Adrenal gland (tissue), 12 donors: Measurements from ENCODE around the gene BBX. TPM values are rescaled to one million over a fixed set of nuclear protein-coding genes. Genes with fewer than 3 reads are reported as not detected.

Experiments used
- DNase-seq, 7 donors: peaks; one replicate each; pipeline ENCODE4 v3.0.0-alpha.2; 2019 to 2020
- H3K27ac ChIP-seq, 5 donors: fragments of 200-600 bp; sonication (generic) in 4 of 5; 1 replicate in 3 of 5; 2 replicates in 2 of 5; pipeline versions ENCODE4 v1.5.1 to v1.8.0; 2016 to 2020; ENCODE audit warnings: mild to moderate bottlenecking in 1 of 5
- H3K27me3 ChIP-seq: fragments of 200-600 bp; 2 replicates; pipeline ENCODE4 v1.8.0; 2021
- H3K36me3 ChIP-seq, 2 donors: fragments of 200-600 bp; replicated peaks in 1 of 2; 1 replicate in 1 of 2; 2 replicates in 1 of 2; pipeline versions ENCODE4 v1.5.1 to v1.8.0; 2018 to 2022
- H3K4me1 ChIP-seq, 2 donors: fragments of 200-600 bp; replicated peaks in 1 of 2; 1 replicate in 1 of 2; 2 replicates in 1 of 2; pipeline versions ENCODE4 v1.5.1 to v1.8.0; 2018 to 2021
- H3K4me3 ChIP-seq, 4 donors: fragments of 200-600 bp; sonication (generic) in 3 of 4; one replicate each; pipeline ENCODE4 v1.5.1; 2016 to 2018
- H3K9me3 ChIP-seq, 3 donors: fragments of 200-600 bp; sonication (generic) in 1 of 3; replicated peaks in 1 of 3; 1 replicate in 2 of 3; 2 replicates in 1 of 3; pipeline versions ENCODE4 v1.5.1 to v1.8.0; 2016 to 2021
- POLR2A ChIP-seq, 2 donors: fragments of 450-650 bp; IDR thresholded peaks; one replicate each; pipeline ENCODE4 v1.6.1; 2017; ENCODE audit warnings: antibody characterized with exemption in 2 of 2, mild to moderate bottlenecking in 2 of 2, moderate library complexity in 1 of 2
- WGBS, 4 donors: extraction: QIAGEN DNeasy Blood & Tissue Kit in 2 of 4; methylation state at CpG; one replicate each; pipeline versions ENCODE4 v1.1.5 to v1.1.7; 2013 to 2017; 5-methylcytosine and 5-hydroxymethylcytosine counted together
- intact Hi-C, 2 donors: fragments of 100-400 bp; cut with DNase I; formaldehyde crosslinking; loops; one replicate each; pipeline versions ENCODE4 v1.14.1 to v1.15.0; 2022 to 2023
- polyA plus RNA-seq, 3 donors: library from polyadenylated mRNA; stranded (reverse); fragments of 200-250 nt in 2 of 3; fragments of 350-450 nt in 1 of 3; fragmentation: Illumina TruSeq in 1 of 3; extraction: RNeasy Lipid Tissue Mini Kit (QIAGEN cat#74804) in 1 of 3; gene quantifications; one replicate each; pipeline ENCODE4 v1.2.3, GENCODE V29; 2013 to 2014
- total RNA-seq, 9 donors: library from RNA; depleted of rRNA in 4 of 9; stranded (reverse); fragments of >200 nt in 4 of 9; fragments of 120-200 nt in 1 of 9; fragmentation: NEBNext Ultra II Directional in 1 of 9; extraction: Animal tissue kit (Norgen Biotek cat#: 25700) in 1 of 9; gene quantifications; one replicate each; pipeline versions ENCODE4 v1.1.0 to v1.2.4, GENCODE V29; 2013 to 2023
- TF ChIP-seq, protein P1 (sequence below), 6 experiments: fragments of 450-650 bp in 4 of 6; fragments of 200-600 bp in 2 of 6; sonication (generic) in 1 of 6; IDR thresholded peaks; 1 replicate in 5 of 6; 2 replicates in 1 of 6; pipeline versions ENCODE4 v1.5.1 to v1.8.0; 2016 to 2021; ENCODE audit warnings: antibody characterized with exemption in 6 of 6, mild to moderate bottlenecking in 2 of 6, moderate library complexity in 1 of 6
- donor health status: healthy with polysubstance abuse.
- donor health status: Bipolar disorder and iron deficiency.
- donor health status: DM: yes; HTN: yes; CAD: no.
- donor health status: DM: no; HTN: no; CAD: no.
- donor health status: DM: no; HTN: no; CAD: no.
- donor health status: DM: yes; HTN: yes; CAD: no.

BBX gene
- total and polyA plus RNA-seq, 12 donors = 12.8 to 208 (median 116) TPM

DNA sequence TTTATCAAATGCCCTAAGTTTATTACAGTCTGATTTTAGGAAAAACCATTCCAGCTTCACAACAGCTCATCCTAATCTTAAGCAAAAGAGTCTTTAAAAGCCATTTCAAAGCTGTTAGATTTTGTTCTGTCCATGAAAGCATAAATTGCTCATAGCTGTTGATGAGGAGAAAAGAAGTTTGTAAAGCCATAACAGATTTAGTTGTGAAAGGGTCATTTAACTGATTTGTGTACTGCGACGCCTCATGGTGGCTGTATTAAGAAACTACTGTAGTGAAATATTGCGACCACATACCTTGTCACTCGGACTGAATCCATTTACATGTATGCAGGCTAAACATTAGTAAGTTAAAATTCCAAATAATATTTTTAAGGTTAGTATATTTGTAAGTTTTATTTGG is 20.9 kb downstream of the BBX start:
- no peak overlapping the region for H3K27ac ChIP-seq
- intact Hi-C loops = no loop called here
- no peaks in the 10 kb centered on the region for H3K36me3 ChIP-seq
- WGBS, 4 donors = 77 to 84% (median 82%) methylated on average over 4 of the region's 4 CpGs
- H3K27me3 ChIP-seq = no peaks in the 10 kb centered on the region
- H3K4me3 ChIP-seq = no peak overlapping the region
- no peaks in the 10 kb centered on the region for H3K9me3 ChIP-seq
- H3K4me1 ChIP-seq = peaks cover 4 to 10% of the 10 kb centered on the region in 2 donors
- no peak for DNase-seq
- TF ChIP-seq, protein P1, sequence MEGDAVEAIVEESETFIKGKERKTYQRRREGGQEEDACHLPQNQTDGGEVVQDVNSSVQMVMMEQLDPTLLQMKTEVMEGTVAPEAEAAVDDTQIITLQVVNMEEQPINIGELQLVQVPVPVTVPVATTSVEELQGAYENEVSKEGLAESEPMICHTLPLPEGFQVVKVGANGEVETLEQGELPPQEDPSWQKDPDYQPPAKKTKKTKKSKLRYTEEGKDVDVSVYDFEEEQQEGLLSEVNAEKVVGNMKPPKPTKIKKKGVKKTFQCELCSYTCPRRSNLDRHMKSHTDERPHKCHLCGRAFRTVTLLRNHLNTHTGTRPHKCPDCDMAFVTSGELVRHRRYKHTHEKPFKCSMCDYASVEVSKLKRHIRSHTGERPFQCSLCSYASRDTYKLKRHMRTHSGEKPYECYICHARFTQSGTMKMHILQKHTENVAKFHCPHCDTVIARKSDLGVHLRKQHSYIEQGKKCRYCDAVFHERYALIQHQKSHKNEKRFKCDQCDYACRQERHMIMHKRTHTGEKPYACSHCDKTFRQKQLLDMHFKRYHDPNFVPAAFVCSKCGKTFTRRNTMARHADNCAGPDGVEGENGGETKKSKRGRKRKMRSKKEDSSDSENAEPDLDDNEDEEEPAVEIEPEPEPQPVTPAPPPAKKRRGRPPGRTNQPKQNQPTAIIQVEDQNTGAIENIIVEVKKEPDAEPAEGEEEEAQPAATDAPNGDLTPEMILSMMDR (IDR thresholded peaks at IDR 0.05) = peak in 2 of 6 experiments; percentile 17 to 32
- no peak for TF ChIP-seq POLR2A (IDR thresholded peaks at IDR 0.05)

DNA sequence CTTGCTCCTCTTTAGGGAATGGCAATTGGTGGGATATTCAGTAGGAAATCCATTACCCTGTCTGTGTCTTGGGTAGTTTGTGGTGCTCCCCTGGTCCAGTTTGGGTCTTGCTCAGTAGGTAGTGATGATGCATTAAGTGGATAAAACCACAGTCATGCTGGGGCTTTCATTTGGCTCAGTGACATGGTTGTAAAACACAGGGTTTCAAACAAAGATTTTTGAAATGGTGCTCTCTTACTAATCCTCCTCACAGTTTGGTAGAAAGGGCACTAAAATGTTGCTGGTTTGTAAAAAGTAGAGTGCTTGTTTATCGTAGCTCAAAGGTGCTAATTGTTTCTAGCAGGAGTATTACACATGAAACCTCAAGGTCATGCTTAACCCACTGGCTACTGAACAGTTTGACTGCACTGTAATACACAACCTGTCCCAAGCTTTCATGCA is 22.9 kb downstream of the BBX start:
- no peak overlapping the region for H3K27ac ChIP-seq
- no peaks in the 10 kb centered on the region for H3K27me3 ChIP-seq
- intact Hi-C loops = no loop called here
- no peak for DNase-seq
- no peaks in the 10 kb centered on the region for H3K9me3 ChIP-seq
- peaks cover 4 to 10% of the 10 kb centered on the region in 2 donors for H3K4me1 ChIP-seq
- WGBS, 4 donors = 22 to 60% (median 40%) methylated on average over 1 of the region's 1 CpG
- no peaks in the 10 kb centered on the region for H3K36me3 ChIP-seq
- no peak overlapping the region for H3K4me3 ChIP-seq
- TF ChIP-seq, protein P1 (IDR thresholded peaks at IDR 0.05) = no peak
- no peak for TF ChIP-seq POLR2A (IDR thresholded peaks at IDR 0.05)

GRCh38 chr3:107548601-107549000 is 25.8 kb downstream of the BBX start:
- no peaks in the 10 kb centered on the region for H3K27me3 ChIP-seq
- H3K4me1 ChIP-seq = peaks cover 0 to 10% of the 10 kb centered on the region in 2 donors
- no peak for TF ChIP-seq POLR2A (IDR thresholded peaks at IDR 0.05)
- TF ChIP-seq, protein P1 (IDR thresholded peaks at IDR 0.05) = no peak
- no peak overlapping the region for H3K27ac ChIP-seq
- H3K9me3 ChIP-seq = no peaks in the 10 kb centered on the region
- intact Hi-C loops = no loop called here
- no peak for DNase-seq
- 98 to 100% (median 98%) methylated on average over 2 of the region's 2 CpGs for WGBS, 4 donors
- no peak overlapping the region for H3K4me3 ChIP-seq
- H3K36me3 ChIP-seq = no peaks in the 10 kb centered on the region

GRCh38 chr3:107555359-107555758 is 32.6 kb downstream of the BBX start:
- intact Hi-C loops = no loop called here
- H3K9me3 ChIP-seq = no peaks in the 10 kb centered on the region
- H3K27me3 ChIP-seq = no peaks in the 10 kb centered on the region
- H3K36me3 ChIP-seq = no peaks in the 10 kb centered on the region
- H3K4me3 ChIP-seq = no peak overlapping the region
- WGBS, 4 donors = 85 to 91% (median 90%) methylated on average over 3 of the region's 3 CpGs
- H3K4me1 ChIP-seq = peaks cover 0 to 4% of the 10 kb centered on the region in 2 donors
- TF ChIP-seq, protein P1 (IDR thresholded peaks at IDR 0.05) = no peak
- no peak for TF ChIP-seq POLR2A (IDR thresholded peaks at IDR 0.05)
- no peak overlapping the region for H3K27ac ChIP-seq
- no peak for DNase-seq
